Caco-2 (cell line): ENCODE results near the gene TFEC. TPM values are rescaled to one million over a fixed set of nuclear protein-coding genes. Genes with fewer than 3 reads are reported as not detected.

Experiments
- BruUV-seq: library from RNA; stranded (reverse); fragments of 400-500 nt; replicated peaks from 2 replicates; lab custom pipeline; 2021; lab: Mats Ljungman, UMichigan
- CTCF ChIA-PET: fragments of 300-600 bp; sonication (Branson Sonifier 250); formaldehyde crosslinking; loops from one replicate; lab custom pipeline; 2022; ENCODE audit warnings: antibody characterized with exemption; lab: Charles Lee
- POLR2A ChIA-PET: fragments of 300-600 bp; sonication (Branson Sonifier 250); formaldehyde crosslinking; loops from one replicate; lab custom pipeline; 2022; ENCODE audit warnings: antibody characterized with exemption; lab: Charles Lee
- DNase-seq, 2 experiments: peaks; one replicate each; pipeline versions ENCODE4 v3.0.0 to v3.0.0-alpha.2; 2020 to 2022
- H3K27me3 ChIP-seq: replicated peaks from 2 replicates; pipeline ENCODE4 v1.6.0; 2011; ENCODE audit warnings: low read length; ENCODE audit not compliant: control insufficient read depth, insufficient read depth
- H3K36me3 ChIP-seq: 2 replicates; pipeline ENCODE4 v1.5.1; 2011; ENCODE audit warnings: low read length; ENCODE audit not compliant: control insufficient read depth, insufficient read depth
- H3K4me1 ChIP-seq: fragments of 250-450 bp; sonication (Bioruptor Pico); 2 replicates; pipeline ENCODE4 v1.5.1; 2020; ENCODE audit warnings: mild to moderate bottlenecking
- H3K4me3 ChIP-seq: 2 replicates; pipeline ENCODE4 v1.5.1; 2011; ENCODE audit warnings: low read depth, mild to moderate bottlenecking, control low read depth, low read length
- H3K9me3 ChIP-seq: fragments of 250-450 bp; sonication (Bioruptor Pico); 2 replicates; pipeline ENCODE4 v1.5.1; 2020; ENCODE audit warnings: mild to moderate bottlenecking, moderate library complexity
- H3K27ac Mint-ChIP-seq: one replicate; pipeline ENCODE4 v1.8.0; 2022; ENCODE audit warnings: mixed read lengths; ENCODE audit not compliant: unreplicated experiment
- H3K27me3 Mint-ChIP-seq: one replicate; pipeline ENCODE4 v1.8.0; 2022; ENCODE audit warnings: mixed read lengths; ENCODE audit not compliant: insufficient read depth, unreplicated experiment
- H3K36me3 Mint-ChIP-seq: one replicate; pipeline ENCODE4 v1.8.0; 2022; ENCODE audit warnings: mild to moderate bottlenecking, mixed read lengths; ENCODE audit not compliant: insufficient read depth, unreplicated experiment
- H3K4me1 Mint-ChIP-seq: one replicate; pipeline ENCODE4 v1.8.0; 2022; ENCODE audit warnings: low read depth, mixed read lengths; ENCODE audit not compliant: unreplicated experiment
- H3K4me3 Mint-ChIP-seq: one replicate; pipeline ENCODE4 v1.8.0; 2022; ENCODE audit warnings: mild to moderate bottlenecking, moderate library complexity, mixed read lengths; ENCODE audit not compliant: unreplicated experiment
- H3K9me3 Mint-ChIP-seq: one replicate; pipeline ENCODE4 v1.8.0; 2022; ENCODE audit warnings: mixed read lengths; ENCODE audit not compliant: unreplicated experiment
- intact Hi-C: fragments of 100-400 bp; cut with micrococcal nuclease; formaldehyde crosslinking; loops from one replicate; pipeline ENCODE4 v1.10.0; 2022; ENCODE audit not compliant: unreplicated experiment
- total RNA-seq: library from RNA; stranded (reverse); gene quantifications from 2 replicates; pipeline ENCODE4 v1.2.3, GENCODE V29; 2022
- TF ChIP-seq, protein P1 (sequence below), 2 experiments: fragments of 200-600 bp in 1 of 2; IDR thresholded peaks; 1 replicate in 1 of 2; 2 replicates in 1 of 2; pipeline versions ENCODE4 v1.5.1 to v1.8.0; 2011 to 2022; ENCODE audit warnings: antibody characterized with exemption in 1 of 2, control low read depth in 1 of 2, inconsistent platforms in 1 of 2, low read depth in 1 of 2, low read length in 1 of 2, mild to moderate bottlenecking in 1 of 2, moderate library complexity in 1 of 2; ENCODE audit not compliant: insufficient read depth in 1 of 2, severe bottlenecking in 1 of 2, unreplicated experiment in 1 of 2

Gene TFEC
- total RNA-seq, 1 experiment from 2014 or later: 45.1 TPM

DNA sequence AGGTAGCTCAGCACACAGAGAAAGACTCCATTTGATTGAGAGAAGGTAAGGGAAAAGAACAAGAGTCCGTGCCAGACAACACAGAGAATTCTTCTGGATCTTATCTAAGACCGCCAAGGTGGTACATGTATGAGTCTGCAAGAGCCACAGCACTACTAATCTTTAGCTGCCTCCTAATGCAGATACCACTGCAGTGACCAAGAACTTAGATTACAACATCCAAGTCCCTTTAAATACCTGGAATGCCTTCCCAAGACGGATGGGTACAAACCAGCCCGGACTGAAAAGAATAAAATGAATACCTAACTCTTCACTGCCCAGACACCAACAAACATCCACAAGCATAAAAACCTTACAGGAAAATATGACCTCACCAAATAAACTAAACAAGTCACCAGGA is 33.3 kb downstream of the TFEC start:
- Mint-ChIP-seq H3K36me3 (no peaks in the 10 kb centered on the region), H3K4me3 (no peak overlapping the region), H3K4me1 (no peaks in the 10 kb centered on the region), H3K27ac (no peak overlapping the region), H3K27me3 (no peaks in the 10 kb centered on the region), H3K9me3 (peaks cover 14% of the 10 kb centered on the region)
- no peaks in the 10 kb centered on the region for H3K27me3 ChIP-seq
- ChIA-PET POLR2A (no interaction called here), CTCF (no interaction called here)
- TF ChIP-seq, protein P1, sequence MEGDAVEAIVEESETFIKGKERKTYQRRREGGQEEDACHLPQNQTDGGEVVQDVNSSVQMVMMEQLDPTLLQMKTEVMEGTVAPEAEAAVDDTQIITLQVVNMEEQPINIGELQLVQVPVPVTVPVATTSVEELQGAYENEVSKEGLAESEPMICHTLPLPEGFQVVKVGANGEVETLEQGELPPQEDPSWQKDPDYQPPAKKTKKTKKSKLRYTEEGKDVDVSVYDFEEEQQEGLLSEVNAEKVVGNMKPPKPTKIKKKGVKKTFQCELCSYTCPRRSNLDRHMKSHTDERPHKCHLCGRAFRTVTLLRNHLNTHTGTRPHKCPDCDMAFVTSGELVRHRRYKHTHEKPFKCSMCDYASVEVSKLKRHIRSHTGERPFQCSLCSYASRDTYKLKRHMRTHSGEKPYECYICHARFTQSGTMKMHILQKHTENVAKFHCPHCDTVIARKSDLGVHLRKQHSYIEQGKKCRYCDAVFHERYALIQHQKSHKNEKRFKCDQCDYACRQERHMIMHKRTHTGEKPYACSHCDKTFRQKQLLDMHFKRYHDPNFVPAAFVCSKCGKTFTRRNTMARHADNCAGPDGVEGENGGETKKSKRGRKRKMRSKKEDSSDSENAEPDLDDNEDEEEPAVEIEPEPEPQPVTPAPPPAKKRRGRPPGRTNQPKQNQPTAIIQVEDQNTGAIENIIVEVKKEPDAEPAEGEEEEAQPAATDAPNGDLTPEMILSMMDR (IDR thresholded peaks at IDR 0.05; ENCODE audit: insufficient read depth in 1 of 2, low read depth in 1 of 2, low read length in 1 of 2, severe bottlenecking in 1 of 2, unreplicated experiment in 1 of 2): no peak
- intact Hi-C loops: no loop called here
- H3K36me3 ChIP-seq: no peaks in the 10 kb centered on the region
- BruUV-seq: no TSS peak
- no peak overlapping the region for H3K4me3 ChIP-seq
- peaks cover 9% of the 10 kb centered on the region; the same call in 1 of the 2 replicates for H3K9me3 ChIP-seq
- DNase-seq: no peak
- H3K4me1 ChIP-seq: no peaks in the 10 kb centered on the region

DNA sequence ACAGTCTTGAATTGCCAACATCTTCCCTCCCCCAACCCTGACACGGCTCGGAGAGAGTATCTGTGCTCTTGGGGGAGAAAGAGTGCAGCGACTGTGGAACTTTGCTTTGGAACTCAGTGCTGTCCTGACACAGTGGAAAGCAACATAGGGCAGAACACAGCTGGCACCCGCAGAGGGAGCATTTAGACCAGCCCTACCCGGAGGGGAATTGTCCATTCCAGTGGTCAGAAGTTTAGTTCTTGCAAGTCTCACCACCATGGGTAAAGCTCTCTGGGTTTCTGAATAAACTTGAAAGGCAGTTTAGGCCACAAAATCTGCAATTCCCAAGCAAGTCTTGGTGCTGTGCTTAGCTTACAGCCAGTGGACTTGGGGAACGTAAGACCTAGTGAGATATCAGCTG is 34.9 kb downstream of the TFEC start:
- POLR2A ChIA-PET: no interaction called here

DNA sequence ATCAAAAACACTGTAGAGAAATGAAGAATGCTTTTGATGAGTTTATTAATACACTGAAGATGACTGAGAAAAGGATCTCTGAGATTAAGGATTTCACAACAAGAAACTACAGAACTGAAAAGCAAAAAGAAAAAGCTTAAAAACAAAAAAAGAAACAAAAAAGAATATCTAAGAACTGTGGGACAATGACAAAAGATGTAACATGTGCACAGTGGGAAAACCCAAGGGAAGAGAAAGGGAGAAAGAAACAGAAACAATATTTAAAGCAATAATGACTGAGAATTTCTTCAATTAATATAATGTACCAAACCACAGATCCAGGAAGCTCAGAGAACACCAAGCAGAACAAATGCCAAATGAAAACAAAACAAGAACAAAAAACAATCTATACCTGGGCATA is 42.2 kb downstream of the TFEC start:
- Histone ChIP-seq H3K9me3 (no peaks in the 10 kb centered on the region), H3K27me3 (no peaks in the 10 kb centered on the region), H3K36me3 (no peaks in the 10 kb centered on the region), H3K4me1 (no peaks in the 10 kb centered on the region), H3K4me3 (no peak overlapping the region)
- no peak for DNase-seq
- ChIA-PET CTCF (no interaction called here), POLR2A (no interaction called here)
- BruUV-seq: no TSS peak
- peaks cover 10% of the 10 kb centered on the region for H3K9me3 Mint-ChIP-seq
- H3K4me3 Mint-ChIP-seq: no peak overlapping the region
- H3K27ac Mint-ChIP-seq: no peak overlapping the region
- H3K27me3 Mint-ChIP-seq: no peaks in the 10 kb centered on the region
- TF ChIP-seq, protein P1 (IDR thresholded peaks at IDR 0.05; ENCODE audit: insufficient read depth in 1 of 2, low read depth in 1 of 2, low read length in 1 of 2, severe bottlenecking in 1 of 2, unreplicated experiment in 1 of 2): no peak
- H3K4me1 Mint-ChIP-seq: no peaks in the 10 kb centered on the region
- no peaks in the 10 kb centered on the region for H3K36me3 Mint-ChIP-seq
- intact Hi-C loops: no loop called here

More for the DNA sequence above, 34.9 kb downstream of the TFEC start:
- no peaks in the 10 kb centered on the region for H3K27me3 ChIP-seq
- H3K36me3 Mint-ChIP-seq: no peaks in the 10 kb centered on the region
- no peak overlapping the region for H3K4me3 Mint-ChIP-seq
- no peak for DNase-seq
- H3K27ac Mint-ChIP-seq: no peak overlapping the region
- H3K4me3 ChIP-seq: no peak overlapping the region
- CTCF ChIA-PET: no interaction called here
- H3K27me3 Mint-ChIP-seq: no peaks in the 10 kb centered on the region
- TF ChIP-seq, protein P1 (IDR thresholded peaks at IDR 0.05; ENCODE audit: insufficient read depth in 1 of 2, low read depth in 1 of 2, low read length in 1 of 2, severe bottlenecking in 1 of 2, unreplicated experiment in 1 of 2): no peak
- intact Hi-C loops: no loop called here
- H3K4me1 Mint-ChIP-seq: no peaks in the 10 kb centered on the region
- peaks cover 9% of the 10 kb centered on the region; the same call in 1 of the 2 replicates for H3K9me3 ChIP-seq
- peaks cover 16% of the 10 kb centered on the region for H3K9me3 Mint-ChIP-seq
- no peaks in the 10 kb centered on the region for H3K36me3 ChIP-seq
- no peaks in the 10 kb centered on the region for H3K4me1 ChIP-seq
- no TSS peak for BruUV-seq
